Stimulated activated CD4-positive, alpha-beta T cell treated with anti-CD3 and anti-CD28 coated beads, Interleukin-15, amount 100 ng/mL, for 1 hour (primary cell): ENCODE results near the gene PAQR3.
"Not testable (repeated sequence)": the region's sequence is repeated elsewhere in the genome, so short reads cannot be mapped to it uniquely, and the experiment has no call there.

Experiments used
- DNase-seq, 2 donors: peaks; one replicate each; pipeline ENCODE4 v3.0.0-alpha.2; 2020; ENCODE audit warnings: low read depth in 1 of 2, low spot score in 1 of 2

Gene PAQR3

GRCh38 chr4:78928835-78929234 is 10.4 kb downstream of the PAQR3 start:
- DNase-seq, result no peak

DNA sequence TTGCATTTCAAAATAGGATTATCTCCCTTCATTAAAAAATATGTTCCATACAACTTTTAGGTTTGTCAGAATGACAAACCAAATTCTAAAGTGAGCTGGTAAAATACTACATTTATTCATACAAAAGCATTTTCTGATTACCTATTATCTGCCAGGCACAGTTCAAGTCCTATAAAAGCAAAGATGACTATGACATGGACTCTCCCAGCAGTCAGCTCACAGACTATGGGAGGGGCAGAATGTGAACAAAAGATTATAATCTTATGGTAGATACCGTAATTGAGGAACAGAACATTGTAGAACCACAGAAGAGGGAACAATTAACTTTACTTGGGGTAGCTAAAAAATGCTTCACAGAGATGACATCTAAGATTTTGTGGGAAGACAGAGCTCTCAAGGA is 12.4 kb downstream of the PAQR3 start:
- DNase-seq, result no peak

- no peak for DNase-seq
Measured at GRCh38 chr4:78923464-78924312, 15.6 kb downstream of the PAQR3 start.

DNA sequence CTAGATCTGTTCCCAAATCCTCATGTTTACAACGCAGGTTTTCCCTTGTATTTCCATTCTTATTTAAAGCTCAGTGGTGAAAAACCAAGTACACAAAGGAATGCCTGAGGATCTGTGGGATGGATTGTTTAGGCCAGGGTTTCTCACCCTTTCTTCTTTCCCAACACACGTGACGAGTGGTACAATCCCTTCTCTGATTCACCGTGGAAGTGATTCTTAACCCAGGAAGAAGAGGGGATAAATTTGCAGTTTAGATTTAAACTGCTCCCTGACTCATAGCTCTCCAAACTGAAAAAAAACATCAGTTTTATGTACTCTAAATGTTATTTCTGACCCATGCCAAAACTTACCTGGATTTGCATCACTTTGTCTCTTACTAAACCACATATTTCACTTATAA is 17.0 kb downstream of the PAQR3 start:
- DNase-seq, result no peak

DNA sequence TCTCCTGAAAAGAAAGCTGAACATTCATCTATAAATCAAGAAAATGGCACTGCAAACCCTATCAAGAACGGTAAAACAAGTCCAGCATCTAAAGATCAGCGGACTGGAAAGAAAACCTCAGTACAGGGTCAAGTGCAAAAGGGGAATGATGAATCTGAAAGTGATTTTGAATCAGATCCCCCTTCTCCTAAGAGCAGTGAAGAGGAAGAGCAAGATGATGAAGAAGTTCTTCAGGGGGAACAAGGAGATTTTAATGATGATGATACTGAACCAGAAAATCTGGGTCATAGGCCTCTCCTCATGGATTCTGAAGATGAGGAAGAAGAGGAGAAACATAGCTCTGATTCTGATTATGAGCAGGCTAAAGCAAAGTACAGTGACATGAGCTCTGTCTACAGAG is 28.6 kb downstream of the PAQR3 start:
- no peak for DNase-seq

DNA sequence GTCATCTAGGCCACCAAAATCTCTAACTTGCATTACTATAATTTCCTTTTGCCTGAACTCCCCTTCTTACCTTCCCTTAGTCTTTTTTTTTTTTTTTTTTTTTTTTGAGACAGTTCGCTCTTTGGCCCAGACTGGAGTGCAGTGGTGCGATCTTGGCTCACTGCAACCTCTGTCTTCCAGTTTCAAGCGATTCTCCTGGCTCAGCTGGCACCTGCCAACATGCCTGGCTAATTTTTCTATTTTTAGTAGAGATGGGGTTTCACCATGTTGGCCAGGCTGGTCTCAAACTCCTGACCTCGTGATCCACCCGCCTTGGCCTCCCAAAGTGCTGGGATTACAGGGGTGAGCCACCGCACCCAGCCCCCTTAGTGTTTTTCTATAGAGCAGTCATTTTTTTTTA is 30.3 kb downstream of the PAQR3 start:
- not testable (repeated sequence) for DNase-seq

DNA sequence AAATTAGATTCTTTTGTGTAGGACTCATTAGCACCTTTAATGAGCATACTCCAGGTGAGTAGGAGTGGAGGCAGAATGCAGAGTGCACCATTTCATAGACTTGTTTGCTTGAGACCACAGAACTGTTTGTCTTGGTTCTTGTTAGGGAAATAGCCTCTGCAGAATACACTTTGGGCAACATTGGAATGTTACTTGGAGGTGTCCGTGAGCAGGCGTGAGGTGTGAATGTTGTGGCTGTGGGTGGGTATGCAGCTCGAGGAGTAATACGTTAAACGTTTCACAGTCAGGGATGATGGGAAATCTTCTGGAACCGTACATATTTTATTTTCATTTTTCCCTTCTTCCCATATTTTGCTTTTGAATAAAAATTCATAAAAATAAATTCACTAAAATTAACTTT is 31.6 kb downstream of the PAQR3 start:
- DNase-seq, result no peak

GRCh38 chr4:78904143-78904542 is 35.1 kb downstream of the PAQR3 start:
- no peak for DNase-seq

DNA sequence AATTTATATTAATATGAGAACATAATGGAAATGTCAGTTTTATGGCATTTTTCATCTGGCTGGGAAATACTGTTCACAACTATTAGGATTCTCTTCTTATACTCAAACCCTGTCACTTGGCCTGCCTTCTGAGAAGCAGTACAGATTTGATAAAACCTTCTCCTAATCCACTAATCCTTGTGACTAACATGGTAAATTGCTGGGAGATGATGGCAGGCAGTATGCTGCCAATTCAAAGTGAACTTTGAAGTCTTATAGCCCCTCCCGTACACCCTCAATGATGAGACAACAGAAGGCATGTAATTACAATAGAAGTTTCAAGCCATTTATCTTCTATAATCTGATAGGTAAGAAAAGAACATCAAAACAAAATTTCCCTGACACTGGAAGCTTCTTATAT is 36.9 kb downstream of the PAQR3 start:
- DNase-seq, result no peak

- no peak for DNase-seq
Measured at GRCh38 chr4:78901882-78902281, 37.4 kb downstream of the PAQR3 start.

- DNase-seq, result no peak
Measured at GRCh38 chr4:78899302-78899701, 39.9 kb downstream of the PAQR3 start.

DNA sequence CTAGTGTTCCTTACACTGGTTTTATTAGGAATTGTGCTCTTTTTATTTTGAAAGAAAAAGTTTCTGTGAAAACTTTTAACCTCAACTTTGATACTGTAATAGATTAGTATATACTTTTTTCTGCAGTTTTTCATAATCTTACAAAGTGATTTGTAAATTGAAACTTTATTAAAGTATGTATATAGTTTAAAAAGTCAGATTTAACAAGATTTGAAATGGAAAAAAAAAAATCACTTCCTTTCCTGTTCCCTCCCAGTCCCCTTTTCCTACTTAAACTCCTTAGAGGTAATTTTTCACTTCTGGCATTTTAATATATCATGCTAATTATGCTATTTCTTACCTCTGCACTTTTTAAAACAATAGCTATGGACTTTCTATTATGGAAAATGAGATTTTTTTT is 49.3 kb downstream of the PAQR3 start:
- no peak for DNase-seq

GRCh38 chr4:78885598-78885997 is 53.6 kb downstream of the PAQR3 start:
- DNase-seq, result no peak

DNA sequence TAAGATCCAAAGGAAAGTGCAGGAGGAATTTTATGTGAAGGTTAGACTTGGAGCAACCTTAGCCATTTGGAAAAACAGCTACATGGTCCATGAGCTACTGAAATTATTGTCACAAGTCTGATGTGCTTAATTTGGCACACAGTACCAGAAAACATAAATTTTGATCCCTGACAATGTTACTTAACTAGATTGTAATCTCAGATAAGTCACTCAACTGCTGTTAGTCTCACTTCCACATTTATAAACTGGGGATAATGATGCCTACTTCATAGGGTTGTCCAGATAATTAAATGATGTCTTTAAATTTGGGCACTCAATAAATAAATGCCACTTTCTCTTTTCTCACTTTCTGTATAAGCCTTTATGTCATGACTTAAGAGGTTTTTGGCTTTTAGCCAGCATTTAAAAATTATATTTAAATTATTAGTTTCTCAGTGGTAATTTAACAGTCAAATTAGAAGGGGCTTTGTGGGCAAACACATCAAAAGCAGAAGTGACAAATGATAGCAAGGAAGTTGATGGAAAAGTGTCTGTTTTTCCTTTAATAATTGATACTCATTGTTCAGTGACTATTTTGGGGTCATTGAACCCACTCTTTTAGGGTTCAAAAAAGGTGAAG is 58.3 kb downstream of the PAQR3 start:
- DNase-seq, result no peak

- no peak for DNase-seq
Measured at GRCh38 chr4:78878031-78878430, 61.2 kb downstream of the PAQR3 start.

- no peak for DNase-seq
Measured at GRCh38 chr4:78876568-78877320, 62.5 kb downstream of the PAQR3 start.

- DNase-seq, result no peak
Measured at GRCh38 chr4:78870056-78870455, 69.2 kb downstream of the PAQR3 start.

DNA sequence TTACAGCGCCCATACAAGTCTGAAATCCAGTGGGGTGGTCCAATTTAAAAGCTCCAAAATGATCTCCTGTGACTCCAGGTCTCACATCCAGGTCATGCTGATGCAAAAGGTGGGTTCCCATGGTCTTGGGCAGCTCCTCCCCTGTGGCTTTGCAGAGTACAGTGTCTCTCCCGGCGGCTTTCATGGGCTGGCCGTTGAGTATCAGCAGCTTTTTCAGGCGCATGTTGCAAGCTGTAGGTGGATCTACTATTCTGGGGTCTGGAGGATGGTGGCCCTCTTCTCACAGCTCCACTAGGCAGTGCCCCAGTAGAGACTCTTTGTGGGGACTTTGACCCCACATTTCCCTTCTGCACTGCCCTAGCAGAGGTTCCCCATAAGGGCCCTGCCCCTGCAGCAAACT is 70.5 kb downstream of the PAQR3 start:
- DNase-seq, result not testable (repeated sequence)

GRCh38 chr4:78865451-78865850 is 73.8 kb downstream of the PAQR3 start:
- no peak for DNase-seq

- no peak for DNase-seq
Measured at GRCh38 chr4:78864405-78865024, 74.7 kb downstream of the PAQR3 start.

GRCh38 chr4:78863991-78864390 is 75.2 kb downstream of the PAQR3 start:
- no peak for DNase-seq
